DND-41 (cell line): ENCODE measurements around the gene OMA1.

Experiments
- ATAC-seq: fragments of 200-7000 bp; cut with Tn5 transposase; 3 replicates; pipeline ENCODE4 v1.9.1; 2021; ENCODE audit warnings: low read depth; ENCODE audit not compliant: insufficient read depth
- DNase-seq: peaks from one replicate; pipeline ENCODE4 v3.0.0-alpha.2; 2020
- H2AFZ ChIP-seq: 2 replicates; pipeline ENCODE4 v1.6.0; 2012; ENCODE audit warnings: low read depth, low read length
- H3K27ac ChIP-seq: 2 replicates; pipeline ENCODE4 v1.5.1; 2012; ENCODE audit warnings: low read length, inconsistent platforms
- H3K27me3 ChIP-seq: fragments of 200-600 bp; sonication (generic); 2 replicates; pipeline ENCODE4 v1.6.0; 2012; ENCODE audit warnings: low read length, mild to moderate bottlenecking, inconsistent platforms; ENCODE audit not compliant: insufficient read depth, poor library complexity
- H3K36me3 ChIP-seq: 2 replicates; pipeline ENCODE4 v1.5.1; 2012; ENCODE audit warnings: low read length, inconsistent platforms; ENCODE audit not compliant: insufficient read depth
- H3K4me1 ChIP-seq: 2 replicates; pipeline ENCODE4 v1.5.1; 2012; ENCODE audit warnings: mild to moderate bottlenecking, low read length; ENCODE audit not compliant: insufficient read depth
- H3K4me2 ChIP-seq: 2 replicates; pipeline ENCODE4 v1.6.0; 2012; ENCODE audit warnings: mild to moderate bottlenecking, moderate library complexity, low read length, inconsistent platforms; ENCODE audit not compliant: insufficient read depth
- H3K4me3 ChIP-seq, 2 experiments: fragments of 200-600 bp in 1 of 2; shearing (Covaris generic) in 1 of 2; 2 replicates each; pipeline ENCODE4 v1.5.1; 2012 to 2016; ENCODE audit warnings: inconsistent platforms in 2 of 2, low read length in 2 of 2, mild to moderate bottlenecking in 2 of 2, low read depth in 1 of 2, moderate library complexity in 1 of 2
- H3K79me2 ChIP-seq: 2 replicates; pipeline ENCODE4 v1.6.0; 2012; ENCODE audit warnings: low read length, inconsistent platforms; ENCODE audit not compliant: insufficient read depth
- H3K9ac ChIP-seq: 2 replicates; pipeline ENCODE4 v1.6.0; 2012; ENCODE audit warnings: low read depth, mild to moderate bottlenecking, inconsistent platforms, low read length, moderate library complexity
- H3K9me3 ChIP-seq: 2 replicates; pipeline ENCODE4 v1.5.1; 2012; ENCODE audit warnings: low read length, moderate library complexity, mild to moderate bottlenecking, inconsistent platforms; ENCODE audit not compliant: insufficient read depth, severe bottlenecking
- H4K20me1 ChIP-seq: 2 replicates; pipeline ENCODE4 v1.6.0; 2012; ENCODE audit warnings: low read length; ENCODE audit not compliant: insufficient read depth
- CTCF ChIP-seq: IDR thresholded peaks from 2 replicates; pipeline ENCODE4 v1.5.1; 2012; ENCODE audit warnings: borderline replicate concordance, low read length, moderate library complexity, mild to moderate bottlenecking; ENCODE audit not compliant: poor library complexity, severe bottlenecking; ENCODE audit errors: extremely low read depth
- EZH2 ChIP-seq: IDR thresholded peaks from 3 replicates; pipeline ENCODE4 v1.6.1; 2012; ENCODE audit warnings: borderline replicate concordance, low read depth, mild to moderate bottlenecking, moderate library complexity, low read length, inconsistent platforms; ENCODE audit not compliant: severe bottlenecking

OMA1 gene

GRCh38 chr1:58586271-58586670 lies 39.7 kb upstream of the OMA1 start:
- Histone ChIP-seq H3K4me1 (no peaks in the 10 kb centered on the region), H3K4me3 (no peak overlapping the region), H3K79me2 (no peaks in the 10 kb centered on the region), H3K4me2 (no peak overlapping the region), H3K27me3 (peaks cover 6% of the 10 kb centered on the region), H4K20me1 (no peaks in the 10 kb centered on the region), H2AFZ (no peak overlapping the region), H3K27ac (no peak overlapping the region), H3K9me3 (peaks cover 2% of the 10 kb centered on the region), H3K9ac (no peak overlapping the region), H3K36me3 (no peaks in the 10 kb centered on the region)
- no peak for TF ChIP-seq CTCF
- no peak for TF ChIP-seq EZH2
- DNase-seq = no peak
- no peak for ATAC-seq

GRCh38 chr1:58585581-58586151 lies 39.1 kb upstream of the OMA1 start:
- H3K9ac ChIP-seq = no peak overlapping the region
- no peaks in the 10 kb centered on the region for H4K20me1 ChIP-seq
- no peak overlapping the region for H3K27ac ChIP-seq
- no peak overlapping the region for H3K4me3 ChIP-seq
- ATAC-seq = no peak
- no peaks in the 10 kb centered on the region for H3K4me1 ChIP-seq
- no peak overlapping the region for H2AFZ ChIP-seq
- no peaks in the 10 kb centered on the region for H3K79me2 ChIP-seq
- DNase-seq = no peak
- H3K4me2 ChIP-seq = no peak overlapping the region
- TF ChIP-seq CTCF = no peak
- no peak for TF ChIP-seq EZH2
- H3K9me3 ChIP-seq = peaks cover 2% of the 10 kb centered on the region
- no peaks in the 10 kb centered on the region for H3K36me3 ChIP-seq
- H3K27me3 ChIP-seq = peaks cover 6% of the 10 kb centered on the region

- no peak overlapping the region for H3K4me2 ChIP-seq
- H2AFZ ChIP-seq = no peak overlapping the region
- H3K9ac ChIP-seq = no peak overlapping the region
Measured at GRCh38 chr1:58585166-58585565, 38.6 kb upstream of the OMA1 start.

More at GRCh38 chr1:58585166-58585565, 38.6 kb upstream of the OMA1 start:
- H3K27ac ChIP-seq = no peak overlapping the region
- ATAC-seq (no peak), DNase-seq (no peak)
- H3K4me1 ChIP-seq = no peaks in the 10 kb centered on the region
- no peak overlapping the region for H3K4me3 ChIP-seq
- peaks cover 6% of the 10 kb centered on the region for H3K27me3 ChIP-seq
- TF ChIP-seq CTCF = no peak
- no peak for TF ChIP-seq EZH2
- H4K20me1 ChIP-seq = no peaks in the 10 kb centered on the region
- peaks cover 2% of the 10 kb centered on the region for H3K9me3 ChIP-seq
- no peaks in the 10 kb centered on the region for H3K79me2 ChIP-seq
- H3K36me3 ChIP-seq = no peaks in the 10 kb centered on the region
